ENCODE data around the gene MX1.

The MX1 gene

DNA sequence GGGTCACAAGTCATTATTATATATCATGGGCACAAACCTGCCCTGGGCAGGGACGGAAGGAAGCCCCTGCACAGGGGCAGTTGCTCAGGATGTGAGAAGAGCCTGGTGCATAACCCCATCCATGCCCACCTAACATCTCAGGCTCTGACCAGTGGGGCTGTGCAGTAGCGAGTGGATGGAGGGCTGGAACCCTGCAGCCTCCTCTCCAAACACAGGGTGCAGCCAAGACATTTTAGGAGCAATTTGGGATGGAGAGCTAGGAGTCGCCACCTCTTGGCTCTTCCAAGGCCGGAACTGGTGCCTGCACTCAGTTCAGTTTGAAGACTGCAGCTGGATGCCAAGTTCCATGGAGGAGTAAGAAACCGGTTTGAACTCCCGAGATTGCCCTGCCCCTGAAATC, 2.8 kb downstream of the MX1 start:
- peaks cover 10% of the 10 kb centered on the region for H3K4me1 ChIP-seq (ENCODE audit: control insufficient read depth, insufficient read depth, low read depth, low read length)
- whole genome bisulfite sequencing, result 98% methylated on average over 5 of the region's 6 CpGs

GRCh38 chr21:41429305-41429704, 3.3 kb downstream of the MX1 start:
- WGBS, result 91% methylated on average over 2 of the region's 3 CpGs

More for the DNA sequence above, 2.8 kb downstream of the MX1 start:
- H3K4ac ChIP-seq (ENCODE audit: low read depth in 1 of 2, low read length in 2 of 2), result no peak overlapping the region
- peaks cover 0 to 3% of the 10 kb centered on the region in 2 experiments for H3K27me3 ChIP-seq (ENCODE audit: control insufficient read depth in 1 of 2, insufficient read depth in 1 of 2, low read length in 2 of 2)
- H3K4me3 ChIP-seq (ENCODE audit: insufficient read depth in 1 of 2, low read depth in 1 of 2, low read length in 2 of 2), result no peak overlapping the region
- no peak overlapping the region for H2BK120ac ChIP-seq (ENCODE audit: low read depth, low read length)
- H4K8ac ChIP-seq (ENCODE audit: low read length), result no peak overlapping the region
- H3K18ac ChIP-seq (ENCODE audit: low read depth in 1 of 2, low read length in 2 of 2), result no peak overlapping the region
- no peak overlapping the region for H2BK5ac ChIP-seq (ENCODE audit: low read depth, low read length, poor library complexity, severe bottlenecking)
- no peak overlapping the region for H3K4me2 ChIP-seq (ENCODE audit: low read length, poor library complexity, severe bottlenecking)
- H3K9ac ChIP-seq (ENCODE audit: low read length), result no peak overlapping the region
- H3K36me3 ChIP-seq (ENCODE audit: control insufficient read depth in 1 of 2, insufficient read depth in 2 of 2, low read depth in 1 of 2, low read length in 2 of 2), result peaks cover 0 to 56% of the 10 kb centered on the region in 2 experiments
- no peak overlapping the region for H2AFZ ChIP-seq (ENCODE audit: low read depth, low read length)
- H2BK12ac ChIP-seq (ENCODE audit: low read length in 2 of 2), result no peak overlapping the region
- H3K9me3 ChIP-seq (ENCODE audit: control insufficient read depth, low read length), result no peaks in the 10 kb centered on the region
- DNase-seq, result no peak
- no peaks in the 10 kb centered on the region for H3K79me1 ChIP-seq (replicated peaks; ENCODE audit: low read length, poor library complexity, severe bottlenecking)
- H2AK5ac ChIP-seq (ENCODE audit: low read length, severe bottlenecking), result no peak overlapping the region
- H3K27ac ChIP-seq (ENCODE audit: low read length, poor library complexity, severe bottlenecking), result no peak overlapping the region
- H2BK15ac ChIP-seq (ENCODE audit: low read depth, poor library complexity, severe bottlenecking), result no peak overlapping the region
- no peak overlapping the region for H4K91ac ChIP-seq (ENCODE audit: low read length)
- no peak overlapping the region for H3K14ac ChIP-seq (ENCODE audit: low read length in 2 of 2)
- H3K23ac ChIP-seq (ENCODE audit: low read length in 2 of 2), result no peak overlapping the region

DNA sequence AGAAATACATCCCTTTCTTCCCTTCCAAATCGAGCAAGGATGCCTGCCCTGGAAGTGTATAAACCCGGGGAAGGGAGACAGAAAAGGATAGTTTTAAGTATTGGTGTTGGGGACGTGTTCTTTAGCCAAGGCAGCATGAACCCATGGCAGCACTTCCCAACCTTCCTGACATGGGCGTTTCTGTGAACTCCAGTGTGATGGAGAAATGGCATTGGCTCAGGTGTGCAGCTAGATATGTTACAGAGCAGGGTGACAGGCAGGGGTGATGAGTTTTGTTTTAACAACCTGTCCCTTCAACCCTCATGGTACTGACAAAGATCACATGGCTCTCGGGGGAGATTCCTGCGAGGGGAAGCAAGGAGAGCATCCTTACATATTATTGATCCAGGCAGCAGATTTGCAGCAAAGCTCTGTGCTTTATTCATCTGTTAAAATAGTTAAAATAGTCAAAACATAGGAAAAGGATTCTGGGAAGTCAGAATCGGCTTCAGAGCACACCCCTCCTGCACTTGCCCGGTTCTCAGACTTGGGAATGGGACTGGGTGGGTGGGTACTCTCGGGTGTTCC, 4.0 kb downstream of the MX1 start:
- no peak for DNase-seq
- H3K14ac ChIP-seq (ENCODE audit: low read length in 2 of 2), result no peak overlapping the region
- H2AK5ac ChIP-seq (ENCODE audit: low read length, severe bottlenecking), result no peak overlapping the region
- H3K27me3 ChIP-seq (ENCODE audit: control insufficient read depth in 1 of 2, insufficient read depth in 1 of 2, low read length in 2 of 2), result peaks cover 0 to 3% of the 10 kb centered on the region in 2 experiments
- no peak overlapping the region for H2BK12ac ChIP-seq (ENCODE audit: low read length in 2 of 2)
- no peak overlapping the region for H3K4me2 ChIP-seq (ENCODE audit: low read length, poor library complexity, severe bottlenecking)
- H3K23ac ChIP-seq (ENCODE audit: low read length in 2 of 2), result no peak overlapping the region
- H3K4ac ChIP-seq (ENCODE audit: low read depth in 1 of 2, low read length in 2 of 2), result no peak overlapping the region
- H2BK15ac ChIP-seq (ENCODE audit: low read depth, poor library complexity, severe bottlenecking), result no peak overlapping the region
- H3K18ac ChIP-seq (ENCODE audit: low read depth in 1 of 2, low read length in 2 of 2), result no peak overlapping the region
- H2BK120ac ChIP-seq (ENCODE audit: low read depth, low read length), result no peak overlapping the region
- H3K4me3 ChIP-seq (ENCODE audit: insufficient read depth in 1 of 2, low read depth in 1 of 2, low read length in 2 of 2), result no peak overlapping the region
- peaks cover 6% of the 10 kb centered on the region for H3K9me3 ChIP-seq (ENCODE audit: control insufficient read depth, low read length)
- no peak overlapping the region for H3K9ac ChIP-seq (ENCODE audit: low read length)
- no peak overlapping the region for H4K8ac ChIP-seq (ENCODE audit: low read length)
- peaks cover 10% of the 10 kb centered on the region for H3K4me1 ChIP-seq (ENCODE audit: control insufficient read depth, insufficient read depth, low read depth, low read length)
- WGBS, result 71% methylated on average over 9 of the region's 9 CpGs
- no peak overlapping the region for H2AFZ ChIP-seq (ENCODE audit: low read depth, low read length)
- H2BK5ac ChIP-seq (ENCODE audit: low read depth, low read length, poor library complexity, severe bottlenecking), result no peak overlapping the region
- no peaks in the 10 kb centered on the region for H3K79me1 ChIP-seq (replicated peaks; ENCODE audit: low read length, poor library complexity, severe bottlenecking)
- peaks cover 0 to 68% of the 10 kb centered on the region in 2 experiments for H3K36me3 ChIP-seq (ENCODE audit: control insufficient read depth in 1 of 2, insufficient read depth in 2 of 2, low read depth in 1 of 2, low read length in 2 of 2)
- H3K27ac ChIP-seq (ENCODE audit: low read length, poor library complexity, severe bottlenecking), result no peak overlapping the region
- H4K91ac ChIP-seq (ENCODE audit: low read length), result no peak overlapping the region

More at GRCh38 chr21:41429305-41429704, 3.3 kb downstream of the MX1 start:
- H2BK12ac ChIP-seq (ENCODE audit: low read length in 2 of 2), result no peak overlapping the region
- no peak overlapping the region for H3K4ac ChIP-seq (ENCODE audit: low read depth in 1 of 2, low read length in 2 of 2)
- H3K36me3 ChIP-seq (ENCODE audit: control insufficient read depth in 1 of 2, insufficient read depth in 2 of 2, low read depth in 1 of 2, low read length in 2 of 2), result peaks cover 0 to 61% of the 10 kb centered on the region in 2 experiments
- no peak overlapping the region for H2AK5ac ChIP-seq (ENCODE audit: low read length, severe bottlenecking)
- no peak overlapping the region for H4K8ac ChIP-seq (ENCODE audit: low read length)
- H3K4me1 ChIP-seq (ENCODE audit: control insufficient read depth, insufficient read depth, low read depth, low read length), result peaks cover 10% of the 10 kb centered on the region
- no peak overlapping the region for H3K14ac ChIP-seq (ENCODE audit: low read length in 2 of 2)
- H3K79me1 ChIP-seq (replicated peaks; ENCODE audit: low read length, poor library complexity, severe bottlenecking), result no peaks in the 10 kb centered on the region
- H3K27ac ChIP-seq (ENCODE audit: low read length, poor library complexity, severe bottlenecking), result no peak overlapping the region
- H3K18ac ChIP-seq (ENCODE audit: low read depth in 1 of 2, low read length in 2 of 2), result no peak overlapping the region
- H2BK5ac ChIP-seq (ENCODE audit: low read depth, low read length, poor library complexity, severe bottlenecking), result no peak overlapping the region
- H3K4me3 ChIP-seq (ENCODE audit: insufficient read depth in 1 of 2, low read depth in 1 of 2, low read length in 2 of 2), result no peak overlapping the region
- no peak overlapping the region for H2BK120ac ChIP-seq (ENCODE audit: low read depth, low read length)
- no peak overlapping the region for H3K23ac ChIP-seq (ENCODE audit: low read length in 2 of 2)
- H4K91ac ChIP-seq (ENCODE audit: low read length), result no peak overlapping the region
- no peak overlapping the region for H3K9ac ChIP-seq (ENCODE audit: low read length)
- no peak overlapping the region for H2BK15ac ChIP-seq (ENCODE audit: low read depth, poor library complexity, severe bottlenecking)
- no peak overlapping the region for H3K4me2 ChIP-seq (ENCODE audit: low read length, poor library complexity, severe bottlenecking)
- H2AFZ ChIP-seq (ENCODE audit: low read depth, low read length), result no peak overlapping the region
- no peak for DNase-seq
- no peaks in the 10 kb centered on the region for H3K9me3 ChIP-seq (ENCODE audit: control insufficient read depth, low read length)
- H3K27me3 ChIP-seq (ENCODE audit: control insufficient read depth in 1 of 2, insufficient read depth in 1 of 2, low read length in 2 of 2), result peaks cover 0 to 3% of the 10 kb centered on the region in 2 experiments

DNA sequence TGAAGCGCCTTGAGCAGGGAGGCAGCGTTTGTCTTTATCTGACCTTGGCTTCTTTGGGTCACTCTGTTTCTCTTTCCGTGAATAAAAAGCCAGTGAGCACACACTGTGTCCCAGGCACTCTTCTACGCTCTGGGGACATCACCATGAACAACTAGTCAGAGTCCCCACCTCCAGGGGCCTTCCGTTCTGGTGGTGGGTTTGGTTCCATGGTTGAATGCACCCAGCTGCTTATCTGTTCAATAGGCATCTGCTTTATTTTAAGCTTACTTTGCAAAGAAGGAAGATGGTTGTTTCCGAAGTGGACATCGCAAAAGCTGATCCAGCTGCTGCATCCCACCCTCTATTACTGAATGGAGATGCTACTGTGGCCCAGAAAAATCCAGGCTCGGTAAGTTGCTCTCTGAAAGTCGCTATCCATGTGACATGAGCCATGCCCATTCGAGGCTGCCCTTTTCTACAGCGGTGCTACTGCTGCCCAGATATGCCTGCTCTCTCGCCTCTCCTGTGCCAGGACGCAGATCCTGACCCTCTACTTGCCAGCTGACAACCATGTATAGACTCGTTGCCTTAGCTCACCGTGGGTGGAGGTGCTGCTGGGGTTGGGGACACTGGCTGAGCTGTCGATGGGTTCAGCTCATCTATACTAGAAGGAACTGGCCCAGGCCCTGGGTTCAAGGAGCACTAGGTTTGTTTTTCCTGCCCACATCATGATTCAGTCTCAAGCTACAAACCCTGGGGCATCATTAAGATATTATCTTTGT, 5.9 kb downstream of the MX1 start:
- Histone ChIP-seq H3K9me3 (ENCODE audit: control insufficient read depth, low read length) (peaks cover 8% of the 10 kb centered on the region), H3K4me3 (ENCODE audit: insufficient read depth in 1 of 2, low read depth in 1 of 2, low read length in 2 of 2) (no peak overlapping the region), H3K4ac (ENCODE audit: low read depth in 1 of 2, low read length in 2 of 2) (no peak overlapping the region), H3K14ac (ENCODE audit: low read length in 2 of 2) (no peak overlapping the region), H2AFZ (ENCODE audit: low read depth, low read length) (no peak overlapping the region), H3K18ac (ENCODE audit: low read depth in 1 of 2, low read length in 2 of 2) (no peak overlapping the region), H4K8ac (ENCODE audit: low read length) (no peak overlapping the region), H2AK5ac (ENCODE audit: low read length, severe bottlenecking) (no peak overlapping the region), H3K27ac (ENCODE audit: low read length, poor library complexity, severe bottlenecking) (no peak overlapping the region), H2BK15ac (ENCODE audit: low read depth, poor library complexity, severe bottlenecking) (no peak overlapping the region), H2BK5ac (ENCODE audit: low read depth, low read length, poor library complexity, severe bottlenecking) (no peak overlapping the region), H3K27me3 (ENCODE audit: control insufficient read depth in 1 of 2, insufficient read depth in 1 of 2, low read length in 2 of 2) (peaks cover 0 to 1% of the 10 kb centered on the region in 2 experiments), H2BK120ac (ENCODE audit: low read depth, low read length) (no peak overlapping the region), H3K23ac (ENCODE audit: low read length in 2 of 2) (no peak overlapping the region), H2BK12ac (ENCODE audit: low read length in 2 of 2) (no peak overlapping the region), H3K79me1 (replicated peaks; ENCODE audit: low read length, poor library complexity, severe bottlenecking) (no peaks in the 10 kb centered on the region), H4K91ac (ENCODE audit: low read length) (no peak overlapping the region), H3K4me2 (ENCODE audit: low read length, poor library complexity, severe bottlenecking) (no peak overlapping the region), H3K9ac (ENCODE audit: low read length) (no peak overlapping the region), H3K36me3 (ENCODE audit: control insufficient read depth in 1 of 2, insufficient read depth in 2 of 2, low read depth in 1 of 2, low read length in 2 of 2) (peaks cover 0 to 87% of the 10 kb centered on the region in 2 experiments), H3K4me1 (ENCODE audit: control insufficient read depth, insufficient read depth, low read depth, low read length) (peaks cover 4% of the 10 kb centered on the region)
- DNase-seq, result no peak
- WGBS, result 85% methylated on average over 14 of the region's 16 CpGs

Data from mesenchymal stem cell (in vitro differentiated cells and primary cell).